Measurements from ENCODE around the gene CST11. TPM values are rescaled to one million over a fixed set of nuclear protein-coding genes. Genes with fewer than 3 reads are reported as not detected.

Gene CST11
- total and polyA plus RNA-seq, 9 of the 15 experiments (the other 6 are each of a cell fraction or from before 2014, with no cell fraction given) = not detected

DNA sequence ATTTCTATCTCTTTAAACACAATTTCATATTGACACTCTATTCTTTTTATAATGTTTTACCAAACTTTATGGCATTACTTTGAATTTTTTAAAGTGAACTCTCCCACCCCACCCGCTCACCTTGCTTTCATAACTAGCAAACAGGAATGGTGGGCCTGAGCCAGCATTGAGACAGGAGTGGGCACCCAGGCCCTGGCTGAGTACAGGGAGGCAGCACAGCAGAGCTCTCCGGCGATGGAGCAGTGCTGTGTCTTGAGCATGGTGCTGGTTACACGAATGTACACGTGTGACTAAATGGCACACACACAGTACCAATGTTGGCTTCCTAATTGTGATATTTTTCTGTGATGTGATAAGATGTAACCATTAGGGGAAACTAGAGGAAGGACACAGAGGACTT lies 4.5 kb downstream of the CST11 start:
- in situ Hi-C loops (cut with MboI) = no loop called here
- TF ChIP-seq COPS2 (conservative IDR thresholded peaks at IDR 0.05) (no peak), HNRNPL (IDR thresholded peaks at IDR 0.05; ENCODE audit: low read depth, low read length) (no peak), ZNF766 (CRISPR knock-in tag; conservative IDR thresholded peaks at IDR 0.05) (no peak)
- TF ChIP-seq, protein P1, sequence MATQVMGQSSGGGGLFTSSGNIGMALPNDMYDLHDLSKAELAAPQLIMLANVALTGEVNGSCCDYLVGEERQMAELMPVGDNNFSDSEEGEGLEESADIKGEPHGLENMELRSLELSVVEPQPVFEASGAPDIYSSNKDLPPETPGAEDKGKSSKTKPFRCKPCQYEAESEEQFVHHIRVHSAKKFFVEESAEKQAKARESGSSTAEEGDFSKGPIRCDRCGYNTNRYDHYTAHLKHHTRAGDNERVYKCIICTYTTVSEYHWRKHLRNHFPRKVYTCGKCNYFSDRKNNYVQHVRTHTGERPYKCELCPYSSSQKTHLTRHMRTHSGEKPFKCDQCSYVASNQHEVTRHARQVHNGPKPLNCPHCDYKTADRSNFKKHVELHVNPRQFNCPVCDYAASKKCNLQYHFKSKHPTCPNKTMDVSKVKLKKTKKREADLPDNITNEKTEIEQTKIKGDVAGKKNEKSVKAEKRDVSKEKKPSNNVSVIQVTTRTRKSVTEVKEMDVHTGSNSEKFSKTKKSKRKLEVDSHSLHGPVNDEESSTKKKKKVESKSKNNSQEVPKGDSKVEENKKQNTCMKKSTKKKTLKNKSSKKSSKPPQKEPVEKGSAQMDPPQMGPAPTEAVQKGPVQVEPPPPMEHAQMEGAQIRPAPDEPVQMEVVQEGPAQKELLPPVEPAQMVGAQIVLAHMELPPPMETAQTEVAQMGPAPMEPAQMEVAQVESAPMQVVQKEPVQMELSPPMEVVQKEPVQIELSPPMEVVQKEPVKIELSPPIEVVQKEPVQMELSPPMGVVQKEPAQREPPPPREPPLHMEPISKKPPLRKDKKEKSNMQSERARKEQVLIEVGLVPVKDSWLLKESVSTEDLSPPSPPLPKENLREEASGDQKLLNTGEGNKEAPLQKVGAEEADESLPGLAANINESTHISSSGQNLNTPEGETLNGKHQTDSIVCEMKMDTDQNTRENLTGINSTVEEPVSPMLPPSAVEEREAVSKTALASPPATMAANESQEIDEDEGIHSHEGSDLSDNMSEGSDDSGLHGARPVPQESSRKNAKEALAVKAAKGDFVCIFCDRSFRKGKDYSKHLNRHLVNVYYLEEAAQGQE (IDR thresholded peaks at IDR 0.05; ENCODE audit: borderline replicate concordance) = no peak
- TF ChIP-seq, protein P1 (CRISPR knock-in tag; IDR thresholded peaks at IDR 0.05; ENCODE audit: low read depth) = no peak
- TF ChIP-seq, protein P2, sequence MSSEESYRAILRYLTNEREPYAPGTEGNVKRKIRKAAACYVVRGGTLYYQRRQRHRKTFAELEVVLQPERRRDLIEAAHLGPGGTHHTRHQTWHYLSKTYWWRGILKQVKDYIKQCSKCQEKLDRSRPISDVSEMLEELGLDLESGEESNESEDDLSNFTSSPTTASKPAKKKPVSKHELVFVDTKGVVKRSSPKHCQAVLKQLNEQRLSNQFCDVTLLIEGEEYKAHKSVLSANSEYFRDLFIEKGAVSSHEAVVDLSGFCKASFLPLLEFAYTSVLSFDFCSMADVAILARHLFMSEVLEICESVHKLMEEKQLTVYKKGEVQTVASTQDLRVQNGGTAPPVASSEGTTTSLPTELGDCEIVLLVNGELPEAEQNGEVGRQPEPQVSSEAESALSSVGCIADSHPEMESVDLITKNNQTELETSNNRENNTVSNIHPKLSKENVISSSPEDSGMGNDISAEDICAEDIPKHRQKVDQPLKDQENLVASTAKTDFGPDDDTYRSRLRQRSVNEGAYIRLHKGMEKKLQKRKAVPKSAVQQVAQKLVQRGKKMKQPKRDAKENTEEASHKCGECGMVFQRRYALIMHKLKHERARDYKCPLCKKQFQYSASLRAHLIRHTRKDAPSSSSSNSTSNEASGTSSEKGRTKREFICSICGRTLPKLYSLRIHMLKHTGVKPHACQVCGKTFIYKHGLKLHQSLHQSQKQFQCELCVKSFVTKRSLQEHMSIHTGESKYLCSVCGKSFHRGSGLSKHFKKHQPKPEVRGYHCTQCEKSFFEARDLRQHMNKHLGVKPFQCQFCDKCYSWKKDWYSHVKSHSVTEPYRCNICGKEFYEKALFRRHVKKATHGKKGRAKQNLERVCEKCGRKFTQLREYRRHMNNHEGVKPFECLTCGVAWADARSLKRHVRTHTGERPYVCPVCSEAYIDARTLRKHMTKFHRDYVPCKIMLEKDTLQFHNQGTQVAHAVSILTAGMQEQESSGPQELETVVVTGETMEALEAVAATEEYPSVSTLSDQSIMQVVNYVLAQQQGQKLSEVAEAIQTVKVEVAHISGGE (CRISPR knock-in tag; IDR thresholded peaks at IDR 0.05) = no peak
- TF ChIP-seq, protein P3, sequence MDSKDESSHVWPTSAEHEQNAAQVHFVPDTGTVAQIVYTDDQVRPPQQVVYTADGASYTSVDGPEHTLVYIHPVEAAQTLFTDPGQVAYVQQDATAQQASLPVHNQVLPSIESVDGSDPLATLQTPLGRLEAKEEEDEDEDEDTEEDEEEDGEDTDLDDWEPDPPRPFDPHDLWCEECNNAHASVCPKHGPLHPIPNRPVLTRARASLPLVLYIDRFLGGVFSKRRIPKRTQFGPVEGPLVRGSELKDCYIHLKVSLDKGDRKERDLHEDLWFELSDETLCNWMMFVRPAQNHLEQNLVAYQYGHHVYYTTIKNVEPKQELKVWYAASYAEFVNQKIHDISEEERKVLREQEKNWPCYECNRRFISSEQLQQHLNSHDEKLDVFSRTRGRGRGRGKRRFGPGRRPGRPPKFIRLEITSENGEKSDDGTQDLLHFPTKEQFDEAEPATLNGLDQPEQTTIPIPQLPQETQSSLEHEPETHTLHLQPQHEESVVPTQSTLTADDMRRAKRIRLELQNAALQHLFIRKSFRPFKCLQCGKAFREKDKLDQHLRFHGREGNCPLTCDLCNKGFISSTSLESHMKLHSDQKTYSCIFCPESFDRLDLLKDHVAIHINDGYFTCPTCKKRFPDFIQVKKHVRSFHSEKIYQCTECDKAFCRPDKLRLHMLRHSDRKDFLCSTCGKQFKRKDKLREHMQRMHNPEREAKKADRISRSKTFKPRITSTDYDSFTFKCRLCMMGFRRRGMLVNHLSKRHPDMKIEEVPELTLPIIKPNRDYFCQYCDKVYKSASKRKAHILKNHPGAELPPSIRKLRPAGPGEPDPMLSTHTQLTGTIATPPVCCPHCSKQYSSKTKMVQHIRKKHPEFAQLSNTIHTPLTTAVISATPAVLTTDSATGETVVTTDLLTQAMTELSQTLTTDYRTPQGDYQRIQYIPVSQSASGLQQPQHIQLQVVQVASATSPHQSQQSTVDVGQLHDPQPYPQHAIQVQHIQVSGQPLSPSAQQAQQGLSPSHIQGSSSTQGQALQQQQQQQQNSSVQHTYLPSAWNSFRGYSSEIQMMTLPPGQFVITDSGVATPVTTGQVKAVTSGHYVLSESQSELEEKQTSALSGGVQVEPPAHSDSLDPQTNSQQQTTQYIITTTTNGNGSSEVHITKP (IDR thresholded peaks at IDR 0.05; ENCODE audit: partially characterized antibody) = no peak

More for the DNA sequence above, 4.5 kb downstream of the CST11 start:
- intact Hi-C loops (cut with micrococcal nuclease) = no loop called here
- no peaks in the 10 kb centered on the region for H3K4me1 ChIP-seq (replicated peaks in 1 of 2; ENCODE audit: control insufficient read depth in 2 of 2, insufficient read depth in 2 of 2, low read length in 2 of 2)
- H2AFZ ChIP-seq (ENCODE audit: low read depth, low read length) = no peak overlapping the region
- no peaks in the 10 kb centered on the region for H3K9me3 ChIP-seq (replicated peaks; ENCODE audit: control insufficient read depth, insufficient read depth, low read depth, low read length)
- no peak overlapping the region for H3K4me3 ChIP-seq
- no peak overlapping the region for H3K4me2 ChIP-seq (ENCODE audit: insufficient read depth, low read length)
- DNase-seq (ENCODE audit: extremely low read depth in 1 of 4, low spot score in 3 of 4) (no peak), FAIRE-seq (no peak), ATAC-seq (no peak)
- H3K27me3 ChIP-seq (ENCODE audit: control insufficient read depth in 2 of 2, insufficient read depth in 2 of 2, low read length in 2 of 2) = peaks cover 0 to 29% of the 10 kb centered on the region in 2 experiments; a peak in 4 of 5 replicates
- no peaks in the 10 kb centered on the region for H4K20me1 ChIP-seq (replicated peaks; ENCODE audit: control insufficient read depth, insufficient read depth, low read length)
- no peaks in the 10 kb centered on the region for H3K36me3 ChIP-seq (ENCODE audit: control insufficient read depth, insufficient read depth, low read length)
- ChIA-PET POLR2A (no interaction called here), CTCF (ENCODE audit: low intra/inter-chr PET ratio) (no interaction called here)
- H3K79me2 ChIP-seq (ENCODE audit: control insufficient read depth, insufficient read depth, low read length) = no peaks in the 10 kb centered on the region
- WGBS (ENCODE audit: insufficient coverage, low coverage, missing lambda C conversion rate) = 0% methylated on average over 5 of the region's 5 CpGs
- H3K9me1 ChIP-seq (ENCODE audit: control insufficient read depth, insufficient read depth, low read length) = no peaks in the 10 kb centered on the region
- no peak overlapping the region for H3K9ac ChIP-seq (ENCODE audit: insufficient read depth in 1 of 2, low read depth in 2 of 2, low read length in 2 of 2)
- no peak overlapping the region for H3K27ac ChIP-seq (ENCODE audit: extremely low read depth, low read depth, low read length)
- BruUV-seq (replicated peaks) = no TSS peak
